Endothelial cell (in vitro differentiated cells): ENCODE results near the gene DHDDS. TPM values are rescaled to one million over a fixed set of nuclear protein-coding genes. Genes with fewer than 3 reads are reported as not detected.

Experiments used
- DNase-seq: peaks from one replicate; pipeline ENCODE4 v3.0.0; 2021; ENCODE audit warnings: low spot score
- H3K27ac Mint-ChIP-seq: one replicate; pipeline ENCODE4 v1.8.0; 2021; ENCODE audit warnings: mixed read lengths, inconsistent platforms; ENCODE audit not compliant: unreplicated experiment
- H3K27me3 Mint-ChIP-seq: one replicate; pipeline ENCODE4 v1.8.0; 2021; ENCODE audit warnings: mild to moderate bottlenecking, moderate library complexity, mixed read lengths, inconsistent platforms; ENCODE audit not compliant: unreplicated experiment
- H3K36me3 Mint-ChIP-seq: one replicate; pipeline ENCODE4 v1.8.0; 2021; ENCODE audit warnings: mild to moderate bottlenecking, low read depth, mixed read lengths, inconsistent platforms; ENCODE audit not compliant: unreplicated experiment
- H3K4me1 Mint-ChIP-seq: one replicate; pipeline ENCODE4 v1.8.0; 2021; ENCODE audit warnings: mild to moderate bottlenecking, mixed read lengths, inconsistent platforms; ENCODE audit not compliant: unreplicated experiment
- H3K4me3 Mint-ChIP-seq: one replicate; pipeline ENCODE4 v1.8.0; 2021; ENCODE audit warnings: mild to moderate bottlenecking, mixed read lengths, inconsistent platforms; ENCODE audit not compliant: unreplicated experiment
- H3K9me3 Mint-ChIP-seq: one replicate; pipeline ENCODE4 v1.8.0; 2021; ENCODE audit warnings: mixed read lengths, inconsistent platforms; ENCODE audit not compliant: unreplicated experiment
- CTCF ChIP-seq: fragments of 200-600 bp; sonication (generic); IDR thresholded peaks from one replicate; pipeline ENCODE4 v1.5.0; 2021; ENCODE audit warnings: antibody characterized with exemption; ENCODE audit not compliant: unreplicated experiment
- total RNA-seq: library from RNA; stranded (reverse); fragmentation: NEBNext Ultra II Directional; extraction: Animal tissue kit (Norgen Biotek cat#: 25700); gene quantifications from one replicate; pipeline ENCODE4 v1.2.1, GENCODE V29; 2021; ENCODE audit not compliant: unreplicated experiment

Gene DHDDS
- total RNA-seq, 1 donor from 2014 or later, result 63.5 TPM

GRCh38 chr1:26516987-26517765 is 85.1 kb downstream of the DHDDS start:
- Mint-ChIP-seq H3K9me3 (no peaks in the 10 kb centered on the region), H3K4me1 (no peaks in the 10 kb centered on the region), H3K36me3 (no peaks in the 10 kb centered on the region), H3K27me3 (no peaks in the 10 kb centered on the region), H3K4me3 (no peak overlapping the region), H3K27ac (no peak overlapping the region)
- no peak for TF ChIP-seq CTCF
- DNase-seq, result no peak

- Mint-ChIP-seq H3K36me3 (no peaks in the 10 kb centered on the region), H3K9me3 (no peaks in the 10 kb centered on the region), H3K4me1 (no peaks in the 10 kb centered on the region), H3K27me3 (no peaks in the 10 kb centered on the region), H3K4me3 (no peak overlapping the region), H3K27ac (no peak overlapping the region)
- DNase-seq, result no peak
- no peak for TF ChIP-seq CTCF
These were observed 85.6 kb downstream of the DHDDS start for GRCh38 chr1:26517766-26518049.

GRCh38 chr1:26518355-26518754 is 86.2 kb downstream of the DHDDS start:
- H3K9me3 Mint-ChIP-seq, result no peaks in the 10 kb centered on the region

GRCh38 chr1:26520339-26520738 is 88.2 kb downstream of the DHDDS start:
- H3K27ac Mint-ChIP-seq, result no peak overlapping the region
- peaks cover 4% of the 10 kb centered on the region for H3K27me3 Mint-ChIP-seq
- H3K4me1 Mint-ChIP-seq, result no peaks in the 10 kb centered on the region
- no peak for DNase-seq
- no peaks in the 10 kb centered on the region for H3K36me3 Mint-ChIP-seq
- TF ChIP-seq CTCF, result no peak
- H3K4me3 Mint-ChIP-seq, result no peak overlapping the region
- H3K9me3 Mint-ChIP-seq, result no peaks in the 10 kb centered on the region

More at GRCh38 chr1:26518355-26518754, 86.2 kb downstream of the DHDDS start:
- Mint-ChIP-seq H3K36me3 (no peaks in the 10 kb centered on the region), H3K27ac (no peak overlapping the region), H3K4me3 (no peak overlapping the region), H3K27me3 (no peaks in the 10 kb centered on the region), H3K4me1 (no peaks in the 10 kb centered on the region)
- TF ChIP-seq CTCF, result no peak
- DNase-seq, result no peak

Other genes with a start within 250 kb of the DHDDS start
- gene CATSPER4, start 241.7 kb upstream of the DHDDS start, total RNA-seq, result not detected
- gene CEP85, start 198.1 kb upstream of the DHDDS start, total RNA-seq, result 9.7 TPM
- gene SH3BGRL3, start 152.2 kb upstream of the DHDDS start, total RNA-seq, result 226 TPM
- 16.0 TPM for gene UBXN11, start 125.7 kb upstream of the DHDDS start, total RNA-seq
- 21.8 TPM for gene CD52, start 114.4 kb upstream of the DHDDS start, total RNA-seq
- 1.4 TPM for gene CRYBG2, start 78.2 kb upstream of the DHDDS start, total RNA-seq
- gene ZNF683, start 59.6 kb upstream of the DHDDS start, total RNA-seq, result not detected
- 107 TPM for gene LIN28A, start 21.5 kb upstream of the DHDDS start, total RNA-seq
- 171 TPM for gene HMGN2, start 40.1 kb downstream of the DHDDS start, total RNA-seq
- gene RPS6KA1, start 97.4 kb downstream of the DHDDS start, total RNA-seq, result 25.3 TPM